ENCODE measurements around the gene GPX4.

GRCh38 chr19:1130771-1131717, 27.2 kb downstream of the GPX4 start:
- TF ChIP-seq EZH2 (IDR thresholded peaks at IDR 0.05; ENCODE audit: borderline replicate concordance, low read depth, low read length, severe bottlenecking) (no peak), CTCF (IDR thresholded peaks at IDR 0.05; ENCODE audit: borderline replicate concordance, extremely low read depth, low read length, poor library complexity, severe bottlenecking) (no peak)
